Nephron progenitor cell (in vitro differentiated cells): ENCODE data around the gene TMEM255B.

Source experiments
- DNase-seq: peaks from one replicate; pipeline ENCODE4 v3.0.0; 2021
- H3K27ac Mint-ChIP-seq: 2 replicates; pipeline ENCODE4 v1.8.0; 2021; ENCODE audit warnings: mild to moderate bottlenecking, moderate library complexity, mixed read lengths
- H3K27me3 Mint-ChIP-seq: 2 replicates; pipeline ENCODE4 v1.8.0; 2021; ENCODE audit warnings: mild to moderate bottlenecking, low read depth, mixed read lengths; ENCODE audit not compliant: poor library complexity
- H3K36me3 Mint-ChIP-seq: 2 replicates; pipeline ENCODE4 v1.8.0; 2021; ENCODE audit warnings: low read depth, mixed read lengths
- H3K4me1 Mint-ChIP-seq: 2 replicates; pipeline ENCODE4 v1.8.0; 2021; ENCODE audit warnings: mixed read lengths
- H3K4me3 Mint-ChIP-seq: 2 replicates; pipeline ENCODE4 v1.8.0; 2021; ENCODE audit warnings: mild to moderate bottlenecking, moderate library complexity, mixed read lengths
- H3K9me3 Mint-ChIP-seq: 2 replicates; pipeline ENCODE4 v1.8.0; 2021; ENCODE audit warnings: mild to moderate bottlenecking, moderate library complexity, mixed read lengths
- TF ChIP-seq, protein P1 (sequence below): fragments of 200-600 bp; sonication (generic); IDR thresholded peaks from 2 replicates; pipeline ENCODE4 v1.5.0; 2021; ENCODE audit warnings: antibody characterized with exemption

TMEM255B gene

GRCh38 chr13:113850722-113851479, 91.9 kb downstream of the TMEM255B start:
- no peak for DNase-seq
- H3K4me3 Mint-ChIP-seq: no peak overlapping the region
- H3K27ac Mint-ChIP-seq: no peak overlapping the region
- H3K36me3 Mint-ChIP-seq: no peaks in the 10 kb centered on the region
- TF ChIP-seq, protein P1, sequence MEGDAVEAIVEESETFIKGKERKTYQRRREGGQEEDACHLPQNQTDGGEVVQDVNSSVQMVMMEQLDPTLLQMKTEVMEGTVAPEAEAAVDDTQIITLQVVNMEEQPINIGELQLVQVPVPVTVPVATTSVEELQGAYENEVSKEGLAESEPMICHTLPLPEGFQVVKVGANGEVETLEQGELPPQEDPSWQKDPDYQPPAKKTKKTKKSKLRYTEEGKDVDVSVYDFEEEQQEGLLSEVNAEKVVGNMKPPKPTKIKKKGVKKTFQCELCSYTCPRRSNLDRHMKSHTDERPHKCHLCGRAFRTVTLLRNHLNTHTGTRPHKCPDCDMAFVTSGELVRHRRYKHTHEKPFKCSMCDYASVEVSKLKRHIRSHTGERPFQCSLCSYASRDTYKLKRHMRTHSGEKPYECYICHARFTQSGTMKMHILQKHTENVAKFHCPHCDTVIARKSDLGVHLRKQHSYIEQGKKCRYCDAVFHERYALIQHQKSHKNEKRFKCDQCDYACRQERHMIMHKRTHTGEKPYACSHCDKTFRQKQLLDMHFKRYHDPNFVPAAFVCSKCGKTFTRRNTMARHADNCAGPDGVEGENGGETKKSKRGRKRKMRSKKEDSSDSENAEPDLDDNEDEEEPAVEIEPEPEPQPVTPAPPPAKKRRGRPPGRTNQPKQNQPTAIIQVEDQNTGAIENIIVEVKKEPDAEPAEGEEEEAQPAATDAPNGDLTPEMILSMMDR: no peak
- peaks cover 44% of the 10 kb centered on the region for H3K4me1 Mint-ChIP-seq
- no peaks in the 10 kb centered on the region for H3K27me3 Mint-ChIP-seq
- H3K9me3 Mint-ChIP-seq: no peaks in the 10 kb centered on the region

- no peaks in the 10 kb centered on the region for H3K9me3 Mint-ChIP-seq
- no peaks in the 10 kb centered on the region for H3K36me3 Mint-ChIP-seq
- peaks cover 43% of the 10 kb centered on the region for H3K4me1 Mint-ChIP-seq
- no peak overlapping the region for H3K27ac Mint-ChIP-seq
- H3K27me3 Mint-ChIP-seq: no peaks in the 10 kb centered on the region
- no peak for DNase-seq
- TF ChIP-seq, protein P1: no peak
- H3K4me3 Mint-ChIP-seq: no peak overlapping the region
These were observed 92.4 kb downstream of the TMEM255B start for GRCh38 chr13:113851480-113851803.

GRCh38 chr13:113851826-113852535, 93.0 kb downstream of the TMEM255B start:
- H3K9me3 Mint-ChIP-seq: no peaks in the 10 kb centered on the region
- DNase-seq: no peak
- no peak overlapping the region for H3K4me3 Mint-ChIP-seq
- H3K4me1 Mint-ChIP-seq: peaks cover 43% of the 10 kb centered on the region
- no peaks in the 10 kb centered on the region for H3K36me3 Mint-ChIP-seq
- TF ChIP-seq, protein P1: no peak
- peaks cover 4% of the 10 kb centered on the region for H3K27me3 Mint-ChIP-seq
- no peak overlapping the region for H3K27ac Mint-ChIP-seq

DNA sequence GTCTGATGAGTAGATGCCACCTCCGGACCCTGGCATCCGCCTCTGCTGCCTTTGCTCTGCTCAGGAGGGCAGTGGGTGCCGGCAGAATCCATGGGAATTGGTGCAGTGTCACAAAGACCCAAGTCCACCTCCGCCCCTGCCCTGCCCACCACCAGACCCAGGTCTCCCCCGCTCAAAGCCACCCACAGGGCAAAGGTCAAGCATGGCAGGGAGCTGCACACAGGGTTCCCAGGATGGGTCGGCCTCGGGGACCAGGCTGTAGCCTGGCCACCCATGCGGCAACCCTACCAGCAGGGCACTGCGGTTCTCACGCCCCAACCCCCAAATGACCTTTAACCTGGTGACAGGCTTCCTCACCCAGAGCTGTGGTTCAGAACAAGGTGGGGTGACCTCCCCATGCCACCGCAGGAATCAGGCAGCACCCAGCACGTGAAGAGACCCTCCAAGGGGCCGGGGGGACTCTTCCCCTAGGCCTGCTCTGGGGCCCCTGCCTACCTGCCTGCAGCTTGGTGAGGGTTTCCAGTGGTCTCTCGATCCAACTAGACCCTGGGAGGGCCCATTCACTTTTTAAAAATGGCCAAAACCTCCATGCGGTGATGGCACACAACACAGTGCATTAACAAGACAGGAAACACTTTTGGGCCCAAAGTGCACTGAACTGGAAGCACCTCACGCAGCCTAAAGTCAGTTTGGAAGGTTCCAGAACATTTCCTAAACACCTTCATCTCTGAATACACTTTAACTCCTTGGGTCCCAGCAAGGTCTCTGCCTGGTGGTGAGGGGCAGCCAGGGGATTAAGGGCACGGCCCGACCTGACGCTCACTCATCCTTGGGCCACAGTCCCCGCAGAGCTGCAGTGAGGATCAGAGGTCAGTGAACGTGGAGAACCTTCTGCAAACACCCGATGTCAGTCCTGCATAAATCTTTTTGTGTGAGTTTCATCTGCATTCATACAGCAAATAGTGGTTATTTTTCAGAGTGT, 93.8 kb downstream of the TMEM255B start:
- TF ChIP-seq, protein P1: no peak
- H3K27ac Mint-ChIP-seq: peak overlapping the region; percentile 36
- no peak overlapping the region for H3K4me3 Mint-ChIP-seq
- H3K9me3 Mint-ChIP-seq: no peaks in the 10 kb centered on the region
- no peaks in the 10 kb centered on the region for H3K36me3 Mint-ChIP-seq
- peaks cover 7% of the 10 kb centered on the region for H3K27me3 Mint-ChIP-seq
- H3K4me1 Mint-ChIP-seq: peaks cover 40% of the 10 kb centered on the region
- DNase-seq: no peak

DNA sequence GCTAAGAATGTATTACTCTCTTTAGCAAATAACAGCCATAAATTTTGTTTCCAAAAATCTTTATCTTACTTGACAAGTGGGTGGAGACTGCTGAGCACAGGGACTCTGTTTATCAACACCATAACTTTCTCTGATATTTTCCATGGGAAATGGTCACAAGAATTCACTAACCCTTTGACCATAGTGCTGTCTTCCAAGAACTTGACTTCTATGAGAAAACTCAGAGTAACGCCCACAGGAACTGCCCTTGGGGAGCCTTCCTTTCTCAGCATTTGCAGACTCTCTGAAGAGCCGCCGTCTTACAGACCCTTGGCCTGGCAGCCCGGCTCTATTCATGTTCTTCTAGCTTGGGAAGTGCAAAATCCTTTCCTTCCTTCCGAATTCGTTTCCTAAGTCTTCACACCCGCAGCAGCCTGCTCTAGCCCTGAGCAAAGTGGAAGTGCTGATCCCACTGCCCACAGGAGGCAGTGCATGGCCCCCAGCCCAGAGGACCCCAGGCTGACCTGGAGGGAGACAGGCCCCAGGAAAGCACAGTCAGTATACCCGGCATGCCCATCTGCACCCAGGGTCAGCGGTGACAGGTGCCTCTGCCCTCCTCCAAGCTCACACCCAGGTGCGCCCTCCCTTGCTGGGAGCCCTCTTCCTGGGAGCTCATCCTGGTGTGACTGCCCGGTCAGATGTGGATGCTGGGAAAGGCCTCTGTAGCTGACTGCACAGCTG, 94.7 kb downstream of the TMEM255B start:
- Mint-ChIP-seq H3K4me3 (no peak overlapping the region), H3K27ac (peak overlapping the region; percentile 41), H3K9me3 (no peaks in the 10 kb centered on the region), H3K36me3 (no peaks in the 10 kb centered on the region), H3K4me1 (peaks cover 38% of the 10 kb centered on the region), H3K27me3 (peaks cover 7% of the 10 kb centered on the region)
- TF ChIP-seq, protein P1: no peak
- no peak for DNase-seq
